Stimulated activated CD8-positive, alpha-beta memory T cell treated with anti-CD3 and anti-CD28 coated beads, Interleukin-15, amount 100 ng/mL, for 1 hour (primary cell): ENCODE measurements around the gene ERC2.

Source experiments
- DNase-seq: peaks from one replicate; pipeline ENCODE4 v3.0.0-alpha.2; 2020; ENCODE audit warnings: low read depth

ERC2 gene

GRCh38 chr3:55591888-55592287 is 876.4 kb downstream of the ERC2 start:
- DNase-seq, result no peak

- no peak for DNase-seq
Observed at GRCh38 chr3:55588146-55588765, 880.0 kb downstream of the ERC2 start.

GRCh38 chr3:55585856-55586255 is 882.4 kb downstream of the ERC2 start:
- no peak for DNase-seq

- DNase-seq, result no peak
Observed at GRCh38 chr3:55584716-55585368, 883.4 kb downstream of the ERC2 start.

- no peak for DNase-seq
Observed at GRCh38 chr3:55584030-55584429, 884.2 kb downstream of the ERC2 start.

GRCh38 chr3:55583475-55583874 is 884.8 kb downstream of the ERC2 start:
- DNase-seq, result no peak

- DNase-seq, result no peak
Observed at GRCh38 chr3:55579496-55579895, 888.8 kb downstream of the ERC2 start.

- no peak for DNase-seq
Observed at GRCh38 chr3:55576621-55577388, 891.5 kb downstream of the ERC2 start.

GRCh38 chr3:55574671-55575070 is 893.6 kb downstream of the ERC2 start:
- DNase-seq, result no peak

- no peak for DNase-seq
Observed at GRCh38 chr3:55572816-55573215, 895.5 kb downstream of the ERC2 start.

GRCh38 chr3:55571913-55572312 is 896.4 kb downstream of the ERC2 start:
- no peak for DNase-seq

GRCh38 chr3:55571216-55571813 is 897.0 kb downstream of the ERC2 start:
- DNase-seq, result no peak

GRCh38 chr3:55570271-55570711 is 898.0 kb downstream of the ERC2 start:
- no peak for DNase-seq

- no peak for DNase-seq
Observed at GRCh38 chr3:55569033-55569599, 899.2 kb downstream of the ERC2 start.

- DNase-seq, result no peak
Observed at GRCh38 chr3:55567615-55568014, 900.7 kb downstream of the ERC2 start.

- DNase-seq, result no peak
Observed at GRCh38 chr3:55567121-55567520, 901.1 kb downstream of the ERC2 start.

GRCh38 chr3:55565521-55565920 is 902.7 kb downstream of the ERC2 start:
- no peak for DNase-seq

GRCh38 chr3:55564726-55565125 is 903.5 kb downstream of the ERC2 start:
- DNase-seq, result no peak

- DNase-seq, result no peak
Observed at GRCh38 chr3:55562700-55563099, 905.6 kb downstream of the ERC2 start.

GRCh38 chr3:55559500-55560423 is 908.5 kb downstream of the ERC2 start:
- no peak for DNase-seq

- DNase-seq, result no peak
Observed at GRCh38 chr3:55558316-55558715, 910.0 kb downstream of the ERC2 start.
